Endothelial cell of umbilical vein (primary cell): ENCODE measurements around the gene NR1I3. TPM values are rescaled to one million over a fixed set of nuclear protein-coding genes. Genes with fewer than 3 reads are reported as not detected.

Experiments used
- BruUV-seq: library from RNA; stranded (reverse); fragments of 400-500 nt; replicated peaks from 2 replicates; lab custom pipeline; 2021; lab: Mats Ljungman, UMichigan
- CTCF ChIA-PET: fragments of 300-600, 350-600 bp; sonication (Branson Sonifier 250); formaldehyde crosslinking; loops from one replicate; lab custom pipeline; 2021; ENCODE audit warnings: antibody characterized with exemption, inconsistent platforms; lab: Charles Lee
- POLR2A ChIA-PET: fragments of 300-600, 350-600 bp; sonication (Branson Sonifier 250); formaldehyde crosslinking; loops from one replicate; lab custom pipeline; 2021; ENCODE audit warnings: antibody characterized with exemption, inconsistent platforms; lab: Charles Lee
- DNase-seq: peaks from one replicate; pipeline ENCODE4 v3.0.0-alpha.2; 2011; ENCODE audit warnings: low read depth, low spot score
- FAIRE-seq: peaks from 2 replicates; lab custom pipeline; 2011; peaks lifted over from hg19 to GRCh38; lab: Jason Lieb, UNC
- H2AFZ ChIP-seq: 2 replicates; pipeline ENCODE4 v1.6.0; 2012; ENCODE audit warnings: low read depth, low read length, control low read depth, inconsistent platforms
- H3K27ac ChIP-seq: 2 replicates; pipeline ENCODE4 v1.5.1; 2011; ENCODE audit warnings: low read depth, mild to moderate bottlenecking, control low read depth, low read length, moderate library complexity; ENCODE audit not compliant: insufficient read depth
- H3K27me3 ChIP-seq, 2 experiments: 2 replicates each; pipeline versions ENCODE4 v1.6.0 to v1.6.1; 2011; ENCODE audit warnings: low read length in 2 of 2, mixed read lengths in 1 of 2; ENCODE audit not compliant: control insufficient read depth in 2 of 2, insufficient read depth in 2 of 2
- H3K36me3 ChIP-seq, 2 experiments: 2 replicates in 1 of 2; 3 replicates in 1 of 2; pipeline ENCODE4 v1.5.1; 2011; ENCODE audit warnings: low read length in 2 of 2, mild to moderate bottlenecking in 1 of 2, moderate library complexity in 1 of 2; ENCODE audit not compliant: control insufficient read depth in 2 of 2, insufficient read depth in 2 of 2; ENCODE audit errors: extremely low read depth in 1 of 2
- H3K4me1 ChIP-seq: 3 replicates; pipeline ENCODE4 v1.5.1; 2011; ENCODE audit warnings: mild to moderate bottlenecking, low read length; ENCODE audit not compliant: control insufficient read depth, insufficient read depth; ENCODE audit errors: extremely low read depth
- H3K4me2 ChIP-seq: 2 replicates; pipeline ENCODE4 v1.6.1; 2011; ENCODE audit warnings: low read length, control low read depth, mixed read lengths; ENCODE audit not compliant: insufficient read depth
- H3K4me3 ChIP-seq, 3 experiments: fragments of 200-600 bp in 1 of 3; sonication (generic), shearing (Covaris generic) in 1 of 3; replicated peaks in 1 of 3; 2 replicates each; pipeline ENCODE4 v1.5.1; 2011 to 2016; ENCODE audit warnings: control low read depth in 3 of 3, low read length in 3 of 3, mild to moderate bottlenecking in 2 of 3, inconsistent platforms in 1 of 3, low read depth in 1 of 3, moderate library complexity in 1 of 3; ENCODE audit not compliant: insufficient read depth in 1 of 3
- H3K79me2 ChIP-seq: 2 replicates; pipeline ENCODE4 v1.6.0; 2012; ENCODE audit warnings: low read length, inconsistent platforms; ENCODE audit not compliant: control insufficient read depth, insufficient read depth
- H3K9ac ChIP-seq: replicated peaks from 2 replicates; pipeline ENCODE3; 2011; ENCODE audit warnings: low read length, control low read depth; ENCODE audit not compliant: insufficient read depth; ENCODE audit errors: extremely low read depth
- H3K9me1 ChIP-seq: replicated peaks from 3 replicates; pipeline ENCODE4 v1.6.0; 2011; ENCODE audit warnings: mild to moderate bottlenecking, low read length; ENCODE audit not compliant: control insufficient read depth, insufficient read depth; ENCODE audit errors: extremely low read depth
- H3K9me3 ChIP-seq: replicated peaks from 2 replicates; pipeline ENCODE4 v1.5.1; 2012; ENCODE audit warnings: low read length, inconsistent platforms; ENCODE audit not compliant: control insufficient read depth, insufficient read depth
- H4K20me1 ChIP-seq: replicated peaks from 2 replicates; pipeline ENCODE3; 2011; ENCODE audit warnings: mild to moderate bottlenecking, low read length; ENCODE audit not compliant: control insufficient read depth, insufficient read depth; ENCODE audit errors: extremely low read depth
- CTCF ChIP-seq, 2 donors: IDR thresholded peaks; 1 replicate in 1 of 2; 2 replicates in 1 of 2; pipeline ENCODE4 v1.5.1; 2011; ENCODE audit warnings: low read length in 2 of 2, mild to moderate bottlenecking in 2 of 2, moderate library complexity in 2 of 2, control low read depth in 1 of 2, inconsistent platforms in 1 of 2, low read depth in 1 of 2; ENCODE audit not compliant: insufficient read depth in 1 of 2; ENCODE audit errors: extremely low read depth in 1 of 2
- EZH2 ChIP-seq: IDR thresholded peaks from 2 replicates; pipeline ENCODE4 v1.6.1; 2012; ENCODE audit warnings: borderline replicate concordance, low read depth, mild to moderate bottlenecking, moderate library complexity, low read length, inconsistent platforms; ENCODE audit not compliant: severe bottlenecking
- FOS ChIP-seq: IDR thresholded peaks from 2 replicates; pipeline ENCODE4 v1.6.1; 2011; ENCODE audit warnings: mild to moderate bottlenecking, low read length, moderate library complexity, borderline replicate concordance; ENCODE audit not compliant: insufficient read depth
- GATA2 ChIP-seq: IDR thresholded peaks from 2 replicates; pipeline ENCODE4 v1.7.0; 2011; ENCODE audit warnings: low read depth, mild to moderate bottlenecking, moderate library complexity, mixed read lengths, low read length; ENCODE audit not compliant: insufficient read length, insufficient read depth
- JUN ChIP-seq: IDR thresholded peaks from 2 replicates; pipeline ENCODE4 v1.6.1; 2011; ENCODE audit warnings: borderline replicate concordance, low read depth; ENCODE audit not compliant: insufficient read length, insufficient read depth
- MAX ChIP-seq: IDR thresholded peaks from 2 replicates; pipeline ENCODE4 v1.6.1; 2011; ENCODE audit not compliant: insufficient read depth, insufficient read length
- MYC ChIP-seq: IDR thresholded peaks from one replicate; pipeline ENCODE4 v1.6.1; 2011; ENCODE audit warnings: mild to moderate bottlenecking, low read depth, low read length
- POLR2A ChIP-seq: IDR thresholded peaks from 2 replicates; pipeline ENCODE4 v1.6.1; 2012; ENCODE audit warnings: low read depth, mild to moderate bottlenecking, control low read depth, low read length
- POLR2AphosphoS5 ChIP-seq: IDR thresholded peaks from 2 replicates; pipeline ENCODE4 v1.6.1; 2012; ENCODE audit warnings: low read depth, mild to moderate bottlenecking, control low read depth, low read length, moderate library complexity; ENCODE audit not compliant: insufficient read depth
- dilution Hi-C: fragments of 300-500 bp; cut with MboI; formaldehyde crosslinking; loops from one replicate; pipeline ENCODE4 v1.15.0; 2019; ENCODE audit warnings: low sequenced_read_pairs; ENCODE audit not compliant: extremely low pct_ligation_motif_present
- intact Hi-C: fragments of 100-400 bp; cut with micrococcal nuclease; formaldehyde crosslinking; loops from one replicate; pipeline ENCODE4 v1.10.0; 2022
- polyA plus RNA-seq, 4 experiments: library from polyadenylated mRNA; depleted of rRNA in 3 of 4; stranded (reverse) in 3 of 4; unstranded in 1 of 4; fragments of >200 nt; gene quantifications; 2 replicates each; pipeline versions ENCODE4 v1.2.1 to v1.2.3, GENCODE V29; 2011 to 2012; ENCODE audit warnings: missing spikeins in 1 of 4
- total RNA-seq: library from RNA; stranded (reverse); gene quantifications from 2 replicates; pipeline ENCODE4 v1.2.3, GENCODE V29; 2021

The NR1I3 gene
- total and polyA plus RNA-seq, 2 donors (not counting 3 experiments of a cell fraction or from before 2014, with no cell fraction given), result not detected

GRCh38 chr1:161287482-161288054, 49.6 kb upstream of the NR1I3 start:
- ChIA-PET CTCF (interaction anchor here (0.6 to 1.2 kb wide), 5 partner anchors 16 to 94 kb away, joined by 3 read pairs; partner anchors contain the start of gene TOMM40L), POLR2A (no interaction called here)
- TF ChIP-seq EZH2 (no peak), POLR2AphosphoS5 (no peak), GATA2 (no peak), CTCF (IDR thresholded peaks at IDR 0.05; ENCODE audit: extremely low read depth in 1 of 2, insufficient read depth in 1 of 2, low read depth in 1 of 2, low read length in 2 of 2) (no peak), FOS (no peak), MYC (no peak), POLR2A (no peak), MAX (no peak), JUN (no peak)
- no peak overlapping the region for H3K9ac ChIP-seq
- FAIRE-seq, result no peak
- DNase-seq, result no peak
- H3K4me2 ChIP-seq, result no peak overlapping the region
- H3K36me3 ChIP-seq, result no peaks in the 10 kb centered on the region
- no peaks in the 10 kb centered on the region for H4K20me1 ChIP-seq
- no peak overlapping the region for H2AFZ ChIP-seq
- intact Hi-C loops (no loop called here), dilution Hi-C loops (no loop called here)
- no peaks in the 10 kb centered on the region for H3K9me3 ChIP-seq
- H3K4me1 ChIP-seq, result no peaks in the 10 kb centered on the region
- no peaks in the 10 kb centered on the region for H3K9me1 ChIP-seq
- H3K4me3 ChIP-seq, result no peak overlapping the region
- no peak overlapping the region for H3K27ac ChIP-seq
- peaks cover 26 to 35% of the 10 kb centered on the region in 2 experiments for H3K27me3 ChIP-seq
- BruUV-seq, result no TSS peak
- H3K79me2 ChIP-seq, result no peaks in the 10 kb centered on the region
